ENCODE results near the gene RNF183. TPM values are rescaled to one million over a fixed set of nuclear protein-coding genes. Genes with fewer than 3 reads are reported as not detected.

RNF183 gene
- total and polyA plus RNA-seq, 2 of the 4 experiments (the other 2 are of a cell fraction) = not detected

DNA sequence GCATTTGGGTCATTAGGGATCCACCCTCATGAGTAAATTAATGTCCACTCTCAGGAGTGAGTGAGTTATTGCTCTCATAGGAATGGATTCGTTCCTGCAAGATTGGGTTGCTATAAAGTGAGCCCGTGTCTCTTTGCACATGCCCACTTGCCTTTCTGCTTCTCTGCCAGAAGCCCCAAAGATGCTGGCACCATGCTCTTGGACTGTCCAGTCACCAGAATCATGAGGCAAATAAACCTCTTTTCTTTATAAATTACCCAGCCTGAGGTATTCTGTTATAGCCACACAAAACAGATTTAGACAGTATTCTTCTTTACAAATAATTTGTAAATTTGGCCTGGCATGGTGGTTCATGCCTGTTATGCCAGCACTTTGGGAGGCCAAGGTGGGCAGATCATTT lies 52.4 kb downstream of the RNF183 start:
- H2BK5ac ChIP-seq (ENCODE audit: low read depth, low read length, poor library complexity, severe bottlenecking) = no peak overlapping the region
- no peaks in the 10 kb centered on the region for H3K27me3 ChIP-seq (ENCODE audit: control insufficient read depth, insufficient read depth, low read length)
- no peak overlapping the region for H2AFZ ChIP-seq (replicated peaks; ENCODE audit: low read length, poor library complexity)
- H4K5ac ChIP-seq (ENCODE audit: low read depth, low read length) = no peak overlapping the region
- no peak overlapping the region for H3K4ac ChIP-seq (ENCODE audit: low read depth, low read length)
- ATAC-seq (ENCODE audit: low read depth) (no peak), DNase-seq (no peak)
- H4K91ac ChIP-seq (ENCODE audit: insufficient read depth, low read depth, low read length) = no peak overlapping the region
- peaks cover 2% of the 10 kb centered on the region; the same call in 1 of the 2 replicates for H3K9me3 ChIP-seq (ENCODE audit: control insufficient read depth, insufficient read depth, low read length)
- dilution Hi-C loops (cut with HindIII; ENCODE audit: low sequenced_read_pairs, unreplicated experiment) = no loop called here
- in situ Hi-C loops (cut with MboI; ENCODE audit: low sequenced_read_pairs) = no loop called here
- peaks cover 10 to 31% of the 10 kb centered on the region in 2 experiments; a peak in 3 of 4 replicates for H3K79me1 ChIP-seq (ENCODE audit: low read depth in 1 of 2, low read length in 2 of 2)
- no peak overlapping the region for H2AK5ac ChIP-seq (ENCODE audit: low read depth, low read length)
- no peak overlapping the region for H2BK120ac ChIP-seq (ENCODE audit: low read depth, low read length)
- no peak overlapping the region for H3K14ac ChIP-seq (replicated peaks; ENCODE audit: low read depth, low read length)
- TF ChIP-seq POLR2A (IDR thresholded peaks at IDR 0.05; ENCODE audit: low read depth, low read length) (no peak), SMC3 (IDR thresholded peaks at IDR 0.05; ENCODE audit: low read depth, low read length) (no peak), FOS (IDR thresholded peaks at IDR 0.05; ENCODE audit: low read depth, low read length) (no peak), MAZ (IDR thresholded peaks at IDR 0.05; ENCODE audit: borderline replicate concordance, low read depth, low read length) (no peak), MAFK (IDR thresholded peaks at IDR 0.05; ENCODE audit: low read depth, low read length) (no peak), RAD21 (IDR thresholded peaks at IDR 0.05; ENCODE audit: low read length) (no peak), NFE2L2 (IDR thresholded peaks at IDR 0.05; ENCODE audit: low read depth, low read length) (no peak), RCOR1 (IDR thresholded peaks at IDR 0.05; ENCODE audit: insufficient replicate concordance, low read length) (no peak)
- TF ChIP-seq, protein P1, sequence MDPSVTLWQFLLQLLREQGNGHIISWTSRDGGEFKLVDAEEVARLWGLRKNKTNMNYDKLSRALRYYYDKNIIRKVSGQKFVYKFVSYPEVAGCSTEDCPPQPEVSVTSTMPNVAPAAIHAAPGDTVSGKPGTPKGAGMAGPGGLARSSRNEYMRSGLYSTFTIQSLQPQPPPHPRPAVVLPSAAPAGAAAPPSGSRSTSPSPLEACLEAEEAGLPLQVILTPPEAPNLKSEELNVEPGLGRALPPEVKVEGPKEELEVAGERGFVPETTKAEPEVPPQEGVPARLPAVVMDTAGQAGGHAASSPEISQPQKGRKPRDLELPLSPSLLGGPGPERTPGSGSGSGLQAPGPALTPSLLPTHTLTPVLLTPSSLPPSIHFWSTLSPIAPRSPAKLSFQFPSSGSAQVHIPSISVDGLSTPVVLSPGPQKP (IDR thresholded peaks at IDR 0.05; ENCODE audit: borderline replicate concordance, low read depth, low read length) = no peak
- TF ChIP-seq, protein P2, sequence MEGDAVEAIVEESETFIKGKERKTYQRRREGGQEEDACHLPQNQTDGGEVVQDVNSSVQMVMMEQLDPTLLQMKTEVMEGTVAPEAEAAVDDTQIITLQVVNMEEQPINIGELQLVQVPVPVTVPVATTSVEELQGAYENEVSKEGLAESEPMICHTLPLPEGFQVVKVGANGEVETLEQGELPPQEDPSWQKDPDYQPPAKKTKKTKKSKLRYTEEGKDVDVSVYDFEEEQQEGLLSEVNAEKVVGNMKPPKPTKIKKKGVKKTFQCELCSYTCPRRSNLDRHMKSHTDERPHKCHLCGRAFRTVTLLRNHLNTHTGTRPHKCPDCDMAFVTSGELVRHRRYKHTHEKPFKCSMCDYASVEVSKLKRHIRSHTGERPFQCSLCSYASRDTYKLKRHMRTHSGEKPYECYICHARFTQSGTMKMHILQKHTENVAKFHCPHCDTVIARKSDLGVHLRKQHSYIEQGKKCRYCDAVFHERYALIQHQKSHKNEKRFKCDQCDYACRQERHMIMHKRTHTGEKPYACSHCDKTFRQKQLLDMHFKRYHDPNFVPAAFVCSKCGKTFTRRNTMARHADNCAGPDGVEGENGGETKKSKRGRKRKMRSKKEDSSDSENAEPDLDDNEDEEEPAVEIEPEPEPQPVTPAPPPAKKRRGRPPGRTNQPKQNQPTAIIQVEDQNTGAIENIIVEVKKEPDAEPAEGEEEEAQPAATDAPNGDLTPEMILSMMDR (conservative IDR thresholded peaks at IDR 0.05; ENCODE audit: low read depth, low read length) = no peak
- TF ChIP-seq, protein P3, sequence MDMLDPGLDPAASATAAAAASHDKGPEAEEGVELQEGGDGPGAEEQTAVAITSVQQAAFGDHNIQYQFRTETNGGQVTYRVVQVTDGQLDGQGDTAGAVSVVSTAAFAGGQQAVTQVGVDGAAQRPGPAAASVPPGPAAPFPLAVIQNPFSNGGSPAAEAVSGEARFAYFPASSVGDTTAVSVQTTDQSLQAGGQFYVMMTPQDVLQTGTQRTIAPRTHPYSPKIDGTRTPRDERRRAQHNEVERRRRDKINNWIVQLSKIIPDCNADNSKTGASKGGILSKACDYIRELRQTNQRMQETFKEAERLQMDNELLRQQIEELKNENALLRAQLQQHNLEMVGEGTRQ (IDR thresholded peaks at IDR 0.05; ENCODE audit: low read depth, low read length) = no peak
- peaks cover 4% of the 10 kb centered on the region for H4K20me1 ChIP-seq (ENCODE audit: insufficient read depth, low read length)
- intact Hi-C loops (cut with micrococcal nuclease) = no loop called here
- no peak overlapping the region for H4K8ac ChIP-seq (ENCODE audit: low read depth in 2 of 2, low read length in 2 of 2)
- H3K9me1 ChIP-seq (ENCODE audit: insufficient read depth, low read length) = no peaks in the 10 kb centered on the region
- H3K4me2 ChIP-seq (ENCODE audit: low read depth, low read length) = no peak overlapping the region
- H3K9ac ChIP-seq (ENCODE audit: low read depth, low read length) = no peak overlapping the region
- WGBS, 2 experiments (ENCODE audit: extremely low coverage in 2 of 2, insufficient read length in 1 of 2) = no CpG with 5 or more reads among the region's 2 CpGs
- H3K56ac ChIP-seq (ENCODE audit: extremely low read depth, insufficient read depth, low read length) = no peak overlapping the region
- no peak overlapping the region for H2BK15ac ChIP-seq (ENCODE audit: low read depth, low read length)
- H3K4me1 ChIP-seq (ENCODE audit: control insufficient read depth, insufficient read depth, low read length) = no peaks in the 10 kb centered on the region
- CTCF ChIA-PET = interaction anchor here (0.5 kb wide), 1 partner anchor 434 kb away, joined by 3 read pairs; no protein-coding TSS in a partner anchor
- BruUV-seq (replicated peaks) = no TSS peak
- H3K18ac ChIP-seq (ENCODE audit: low read depth, low read length) = no peak overlapping the region
- peaks cover 2% of the 10 kb centered on the region; the same call in 1 of the 2 replicates for H3K36me3 ChIP-seq (ENCODE audit: control insufficient read depth, insufficient read depth, low read length)
- H2BK20ac ChIP-seq (ENCODE audit: low read depth, low read length) = no peak overlapping the region
- H3K4me3 ChIP-seq (ENCODE audit: insufficient read depth, low read depth, low read length) = no peak overlapping the region
- no peak overlapping the region for H3K23ac ChIP-seq (ENCODE audit: low read depth, low read length)
- H3K27ac ChIP-seq (ENCODE audit: insufficient read depth, low read length) = no peak overlapping the region
- POLR2A ChIA-PET (ENCODE audit: unreplicated experiment) = no interaction called here
- H2AK9ac ChIP-seq (replicated peaks; ENCODE audit: low read depth, low read length, poor library complexity) = no peak overlapping the region
